RWPE1 (cell line): ENCODE data around the gene HOXD4.

Source experiments
- CTCF ChIA-PET: fragments of 350-600 bp; sonication (Branson Sonifier 250); formaldehyde crosslinking; extraction: SDS; loops from one replicate; lab custom pipeline; 2021; lab: Yijun Ruan, JAX
- POLR2A ChIA-PET: fragments of 400-600 bp; formaldehyde crosslinking; extraction: SDS; loops from one replicate; lab custom pipeline; 2020; ENCODE audit warnings: antibody characterized with exemption; ENCODE audit not compliant: low non-redundant PET; lab: Yijun Ruan, JAX
- DNase-seq: peaks from one replicate; pipeline ENCODE4 v3.0.0; 2012; ENCODE audit warnings: low spot score
- H3K27ac ChIP-seq: fragments of 450-650 bp; 2 replicates; pipeline ENCODE4 v1.5.1; 2017
- TF ChIP-seq, protein P1 (sequence below): fragments of 450-650 bp; conservative IDR thresholded peaks from 2 replicates; pipeline ENCODE4 v1.5.1; 2017; ENCODE audit warnings: low read depth, mild to moderate bottlenecking

HOXD4 gene

DNA sequence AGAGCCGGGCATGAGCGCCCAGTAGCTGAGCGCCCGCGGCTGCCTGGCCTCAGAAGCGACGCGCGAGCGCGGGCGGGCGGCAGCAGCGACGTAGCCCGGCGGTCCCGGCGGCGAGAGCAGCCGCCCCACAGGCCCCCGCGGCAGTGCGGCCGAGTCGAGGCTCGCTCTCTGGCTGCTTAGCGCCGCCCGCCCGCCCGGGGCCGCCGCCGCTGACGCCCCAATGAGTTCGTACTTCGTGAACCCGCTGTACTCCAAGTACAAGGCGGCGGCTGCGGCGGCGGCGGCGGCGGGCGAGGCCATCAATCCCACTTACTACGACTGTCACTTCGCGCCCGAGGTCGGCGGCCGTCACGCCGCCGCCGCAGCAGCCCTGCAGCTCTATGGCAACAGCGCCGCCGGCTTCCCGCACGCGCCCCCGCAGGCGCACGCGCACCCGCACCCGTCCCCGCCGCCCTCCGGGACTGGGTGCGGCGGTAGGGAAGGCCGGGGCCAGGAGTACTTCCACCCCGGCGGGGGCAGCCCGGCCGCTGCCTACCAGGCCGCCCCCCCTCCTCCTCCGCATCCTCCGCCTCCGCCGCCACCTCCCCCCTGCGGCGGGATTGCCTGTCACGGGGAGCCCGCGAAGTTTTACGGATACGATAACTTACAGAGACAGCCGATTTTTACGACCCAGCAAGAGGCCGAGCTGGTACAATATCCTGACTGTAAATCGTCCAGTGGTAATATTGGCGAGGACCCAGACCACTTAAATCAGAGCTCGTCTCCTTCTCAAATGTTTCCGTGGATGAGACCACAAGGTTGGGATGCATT lies 21.0 kb upstream of the HOXD4 start:
- peak; percentile 49 for DNase-seq
- TF ChIP-seq, protein P1, sequence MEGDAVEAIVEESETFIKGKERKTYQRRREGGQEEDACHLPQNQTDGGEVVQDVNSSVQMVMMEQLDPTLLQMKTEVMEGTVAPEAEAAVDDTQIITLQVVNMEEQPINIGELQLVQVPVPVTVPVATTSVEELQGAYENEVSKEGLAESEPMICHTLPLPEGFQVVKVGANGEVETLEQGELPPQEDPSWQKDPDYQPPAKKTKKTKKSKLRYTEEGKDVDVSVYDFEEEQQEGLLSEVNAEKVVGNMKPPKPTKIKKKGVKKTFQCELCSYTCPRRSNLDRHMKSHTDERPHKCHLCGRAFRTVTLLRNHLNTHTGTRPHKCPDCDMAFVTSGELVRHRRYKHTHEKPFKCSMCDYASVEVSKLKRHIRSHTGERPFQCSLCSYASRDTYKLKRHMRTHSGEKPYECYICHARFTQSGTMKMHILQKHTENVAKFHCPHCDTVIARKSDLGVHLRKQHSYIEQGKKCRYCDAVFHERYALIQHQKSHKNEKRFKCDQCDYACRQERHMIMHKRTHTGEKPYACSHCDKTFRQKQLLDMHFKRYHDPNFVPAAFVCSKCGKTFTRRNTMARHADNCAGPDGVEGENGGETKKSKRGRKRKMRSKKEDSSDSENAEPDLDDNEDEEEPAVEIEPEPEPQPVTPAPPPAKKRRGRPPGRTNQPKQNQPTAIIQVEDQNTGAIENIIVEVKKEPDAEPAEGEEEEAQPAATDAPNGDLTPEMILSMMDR = no peak
- POLR2A ChIA-PET = no interaction called here
- H3K27ac ChIP-seq = peak overlapping the region; percentile 93
- CTCF ChIA-PET = interaction anchor here (0.6 to 2.0 kb wide), 5 partner anchors 10 to 530 kb away, joined by 3 to 10 read pairs (median 6); no protein-coding TSS in a partner anchor

DNA sequence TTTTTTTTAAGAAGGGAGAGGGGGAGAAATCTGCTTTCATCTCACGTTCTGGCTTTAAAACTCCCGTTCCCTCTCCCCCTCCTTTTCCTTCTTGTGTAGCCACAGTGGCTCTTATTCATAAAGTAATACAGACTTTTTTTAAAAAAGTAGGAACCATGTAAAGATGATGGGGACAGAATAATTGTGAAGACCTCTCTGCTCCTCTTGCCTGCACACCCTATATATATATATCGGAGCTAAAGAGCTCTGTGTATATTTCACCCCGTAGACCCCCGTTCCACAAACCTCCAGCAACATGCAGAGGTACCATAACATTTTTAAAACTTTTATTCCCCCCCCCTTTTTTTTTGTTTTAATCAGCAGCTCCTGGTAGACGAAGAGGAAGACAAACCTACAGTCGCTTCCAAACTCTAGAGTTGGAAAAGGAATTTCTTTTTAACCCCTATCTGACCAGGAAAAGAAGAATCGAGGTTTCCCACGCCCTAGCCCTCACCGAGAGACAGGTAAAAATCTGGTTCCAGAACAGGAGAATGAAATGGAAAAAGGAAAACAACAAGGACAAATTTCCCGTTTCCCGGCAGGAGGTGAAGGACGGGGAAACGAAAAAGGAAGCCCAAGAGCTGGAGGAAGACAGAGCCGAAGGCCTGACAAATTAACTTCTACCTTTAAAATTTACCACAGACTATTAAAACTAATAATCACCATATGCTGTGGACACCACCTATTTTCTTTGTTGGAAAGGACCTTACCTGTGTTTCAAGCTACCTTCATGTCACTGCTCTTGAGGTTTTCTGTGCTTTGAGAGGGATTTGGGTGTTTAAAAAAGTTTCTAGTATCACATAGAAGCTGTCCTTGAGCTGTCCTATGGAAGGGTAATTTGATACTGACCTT lies 20.1 kb upstream of the HOXD4 start:
- H3K27ac ChIP-seq = peak overlapping the region; percentile 93
- CTCF ChIA-PET = interaction anchor here (0.5 to 2.0 kb wide), 9 partner anchors 9 to 821 kb away, joined by 3 to 10 read pairs (median 6); no protein-coding TSS in a partner anchor
- POLR2A ChIA-PET = no interaction called here

DNA sequence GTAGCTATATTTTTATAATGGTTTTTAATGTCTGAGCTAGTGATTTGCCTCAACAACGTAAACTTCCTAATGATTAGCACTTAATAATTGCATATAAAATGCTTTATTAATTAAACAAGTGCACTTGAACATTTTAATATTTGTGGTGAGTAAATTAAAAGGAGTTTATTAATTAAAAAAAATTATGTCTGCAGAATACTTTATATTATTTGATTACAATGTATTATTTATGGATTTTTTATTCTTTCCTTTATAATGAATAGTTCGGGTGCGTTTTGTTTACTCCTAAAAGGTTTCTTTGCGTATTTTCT lies 19.5 kb upstream of the HOXD4 start:
- ChIA-PET POLR2A (no interaction called here), CTCF (interaction anchor here (0.5 to 2.0 kb wide), 6 partner anchors 9 to 683 kb away, joined by 3 to 10 read pairs (median 4); no protein-coding TSS in a partner anchor)
- TF ChIP-seq, protein P1 = no peak
- no peak for DNase-seq
- H3K27ac ChIP-seq = no peak overlapping the region

More for the DNA sequence above, 20.1 kb upstream of the HOXD4 start:
- TF ChIP-seq, protein P1 = no peak
- no peak for DNase-seq

DNA sequence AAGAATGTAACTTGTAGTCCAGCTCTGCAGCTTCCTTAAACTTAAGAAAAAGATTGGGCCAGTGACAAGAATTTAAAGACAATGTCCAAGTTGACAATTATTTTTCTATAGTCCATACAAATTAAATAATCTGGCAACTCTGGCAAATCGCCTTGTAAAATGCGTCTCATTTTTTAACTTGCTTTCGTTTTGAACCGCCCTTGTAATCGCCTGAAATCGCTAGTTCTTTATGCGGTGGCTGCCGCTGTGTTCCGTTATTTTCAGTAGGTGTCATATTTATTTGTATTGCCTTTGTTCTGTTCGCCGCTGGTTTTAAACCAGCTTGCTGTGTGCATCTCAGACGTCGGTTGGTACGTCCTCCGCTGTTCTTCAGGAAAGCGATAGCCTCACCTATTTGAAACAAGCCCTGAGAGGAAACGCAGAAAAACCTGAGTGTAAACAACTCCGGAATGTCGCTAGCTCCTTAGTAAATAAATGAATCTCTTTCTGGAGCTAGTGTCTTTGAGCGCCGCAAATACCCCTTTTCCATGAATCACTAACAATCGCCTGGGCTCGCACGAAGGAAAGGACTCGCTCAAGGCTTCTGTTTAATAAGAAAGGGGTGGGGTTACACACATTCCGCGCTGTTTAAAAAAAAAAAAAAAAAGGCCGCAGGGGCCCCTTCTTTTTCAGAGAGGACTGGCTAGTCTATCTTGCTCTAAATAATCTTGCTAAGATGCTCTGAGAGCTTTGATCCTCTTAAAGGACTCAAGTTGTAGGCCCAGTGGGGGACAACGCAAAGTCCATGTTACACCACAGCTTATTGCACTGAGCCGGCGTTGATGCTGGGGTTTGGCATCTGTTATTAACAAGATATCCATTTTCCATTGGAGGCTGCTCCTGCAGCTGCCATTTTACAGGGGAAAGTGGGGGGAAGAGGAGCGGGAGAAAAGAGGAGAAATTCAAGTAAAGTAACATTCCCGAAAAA lies 18.9 kb upstream of the HOXD4 start:
- POLR2A ChIA-PET = no interaction called here
- H3K27ac ChIP-seq = no peak overlapping the region
- CTCF ChIA-PET = interaction anchor here (0.5 to 2.0 kb wide), 7 partner anchors 48 to 905 kb away, joined by 3 to 10 read pairs (median 3); no protein-coding TSS in a partner anchor
- TF ChIP-seq, protein P1 = no peak
- DNase-seq = no peak

DNA sequence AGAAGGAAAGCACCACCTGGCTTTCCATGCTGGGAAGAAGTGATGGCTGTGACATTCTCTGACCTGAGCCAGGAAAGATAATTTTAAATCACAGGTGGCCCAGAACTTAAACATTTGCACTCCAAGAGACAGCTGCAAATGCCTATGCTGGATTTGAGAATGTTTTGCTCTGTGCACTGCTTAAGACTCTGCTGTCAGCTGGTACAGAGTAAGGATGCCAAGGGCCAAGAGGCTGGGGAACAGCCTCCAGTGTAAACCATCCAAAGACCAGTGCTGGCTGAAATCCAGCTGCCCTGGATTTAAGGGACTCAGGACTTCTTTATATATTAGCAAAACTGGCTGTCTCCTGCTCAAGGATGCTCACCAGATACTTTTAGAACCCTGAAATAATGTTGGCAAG lies 18.0 kb upstream of the HOXD4 start:
- DNase-seq = no peak
- CTCF ChIA-PET = interaction anchor here (1.1 to 2.0 kb wide), 3 partner anchors 322 to 520 kb away, joined by 3 to 10 read pairs (median 6); no protein-coding TSS in a partner anchor

More for the DNA sequence above, 18.0 kb upstream of the HOXD4 start:
- POLR2A ChIA-PET = no interaction called here
- no peak overlapping the region for H3K27ac ChIP-seq
- TF ChIP-seq, protein P1 = no peak
